BJ (cell line): ENCODE results near the gene ABCC4. TPM values are rescaled to one million over a fixed set of nuclear protein-coding genes. Genes with fewer than 3 reads are reported as not detected.

ENCODE experiments used
- CTCF ChIA-PET: fragments of 350-600 bp; formaldehyde crosslinking; extraction: SDS; loops from one replicate; lab custom pipeline; 2021; ENCODE audit warnings: antibody characterized with exemption, inconsistent platforms; lab: Yijun Ruan, JAX
- POLR2A ChIA-PET: fragments of 300-600 bp; sonication (Branson Sonifier 250); formaldehyde crosslinking; extraction: SDS; loops from one replicate; lab custom pipeline; 2021; ENCODE audit warnings: antibody characterized with exemption; lab: Charles Lee
- DNase-seq: peaks from one replicate; pipeline ENCODE4 v3.0.0-alpha.2; 2011; ENCODE audit warnings: low read depth
- H3K27me3 ChIP-seq: 2 replicates; pipeline ENCODE4 v1.6.0; 2011; ENCODE audit warnings: low read length; ENCODE audit not compliant: control insufficient read depth, insufficient read depth
- H3K36me3 ChIP-seq: 2 replicates; pipeline ENCODE4 v1.5.1; 2011; ENCODE audit warnings: low read length; ENCODE audit not compliant: control insufficient read depth, insufficient read depth
- H3K4me3 ChIP-seq: 2 replicates; pipeline ENCODE4 v1.5.1; 2011; ENCODE audit warnings: low read depth, mild to moderate bottlenecking, control low read depth, low read length
- polyA plus RNA-seq: library from polyadenylated mRNA; depleted of rRNA; stranded (reverse); fragments of >200 nt; gene quantifications from 2 replicates; pipeline ENCODE4 v1.2.3, GENCODE V29; 2011
- TF ChIP-seq, protein P1 (sequence below): IDR thresholded peaks from 2 replicates; pipeline ENCODE4 v1.5.1; 2011; ENCODE audit warnings: low read depth, mild to moderate bottlenecking, control low read depth, inconsistent platforms, low read length, moderate library complexity; ENCODE audit not compliant: insufficient read depth

The ABCC4 gene
- polyA plus RNA-seq, 1 experiment: 11.2 TPM

GRCh38 chr13:95023405-95023804 lies 277.8 kb downstream of the ABCC4 start:
- DNase-seq: no peak
- H3K36me3 ChIP-seq: no peaks in the 10 kb centered on the region
- CTCF ChIA-PET: interaction anchor here (0.7 to 1.4 kb wide), 2 partner anchors 8 to 347 kb away, joined by 3 read pairs; no protein-coding TSS in a partner anchor
- TF ChIP-seq, protein P1, sequence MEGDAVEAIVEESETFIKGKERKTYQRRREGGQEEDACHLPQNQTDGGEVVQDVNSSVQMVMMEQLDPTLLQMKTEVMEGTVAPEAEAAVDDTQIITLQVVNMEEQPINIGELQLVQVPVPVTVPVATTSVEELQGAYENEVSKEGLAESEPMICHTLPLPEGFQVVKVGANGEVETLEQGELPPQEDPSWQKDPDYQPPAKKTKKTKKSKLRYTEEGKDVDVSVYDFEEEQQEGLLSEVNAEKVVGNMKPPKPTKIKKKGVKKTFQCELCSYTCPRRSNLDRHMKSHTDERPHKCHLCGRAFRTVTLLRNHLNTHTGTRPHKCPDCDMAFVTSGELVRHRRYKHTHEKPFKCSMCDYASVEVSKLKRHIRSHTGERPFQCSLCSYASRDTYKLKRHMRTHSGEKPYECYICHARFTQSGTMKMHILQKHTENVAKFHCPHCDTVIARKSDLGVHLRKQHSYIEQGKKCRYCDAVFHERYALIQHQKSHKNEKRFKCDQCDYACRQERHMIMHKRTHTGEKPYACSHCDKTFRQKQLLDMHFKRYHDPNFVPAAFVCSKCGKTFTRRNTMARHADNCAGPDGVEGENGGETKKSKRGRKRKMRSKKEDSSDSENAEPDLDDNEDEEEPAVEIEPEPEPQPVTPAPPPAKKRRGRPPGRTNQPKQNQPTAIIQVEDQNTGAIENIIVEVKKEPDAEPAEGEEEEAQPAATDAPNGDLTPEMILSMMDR: no peak
- no peaks in the 10 kb centered on the region for H3K27me3 ChIP-seq
- no peak overlapping the region for H3K4me3 ChIP-seq
- POLR2A ChIA-PET: no interaction called here

DNA sequence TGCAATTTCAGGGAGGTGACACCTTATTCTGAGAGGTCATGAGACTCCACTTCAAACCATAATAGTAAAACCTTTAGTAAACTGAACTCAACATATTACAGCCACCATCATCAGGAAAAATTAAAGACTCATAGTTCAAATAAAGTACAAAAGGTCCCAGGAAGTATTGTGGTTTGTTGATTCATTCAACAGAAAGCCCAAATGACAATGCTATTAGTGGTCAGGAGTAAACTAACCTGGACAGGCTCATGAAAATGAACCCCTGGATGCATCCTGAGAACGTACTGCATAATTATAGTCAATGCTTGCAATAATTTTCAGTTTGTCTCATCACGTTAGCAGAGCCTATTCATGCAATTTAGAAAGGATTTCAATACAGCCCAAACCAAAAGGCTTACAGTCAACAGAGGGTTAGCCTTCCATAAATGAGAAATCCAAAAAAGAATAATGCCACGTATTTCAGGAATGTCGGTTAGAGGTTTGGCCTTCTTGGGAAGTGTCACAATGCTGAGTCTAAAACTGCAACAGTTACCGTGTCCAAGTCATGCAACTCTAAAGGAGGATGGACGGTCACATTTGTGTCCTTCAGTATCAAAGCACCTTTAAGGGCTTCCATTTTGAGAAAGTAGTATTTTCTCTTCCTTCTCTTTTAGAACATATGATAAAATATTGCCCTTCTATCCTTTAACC lies 280.8 kb downstream of the ABCC4 start:
- TF ChIP-seq, protein P1: no peak
- Histone ChIP-seq H3K36me3 (no peaks in the 10 kb centered on the region), H3K27me3 (no peaks in the 10 kb centered on the region), H3K4me3 (no peak overlapping the region)
- POLR2A ChIA-PET: no interaction called here
- CTCF ChIA-PET: no interaction called here
- no peak for DNase-seq

DNA sequence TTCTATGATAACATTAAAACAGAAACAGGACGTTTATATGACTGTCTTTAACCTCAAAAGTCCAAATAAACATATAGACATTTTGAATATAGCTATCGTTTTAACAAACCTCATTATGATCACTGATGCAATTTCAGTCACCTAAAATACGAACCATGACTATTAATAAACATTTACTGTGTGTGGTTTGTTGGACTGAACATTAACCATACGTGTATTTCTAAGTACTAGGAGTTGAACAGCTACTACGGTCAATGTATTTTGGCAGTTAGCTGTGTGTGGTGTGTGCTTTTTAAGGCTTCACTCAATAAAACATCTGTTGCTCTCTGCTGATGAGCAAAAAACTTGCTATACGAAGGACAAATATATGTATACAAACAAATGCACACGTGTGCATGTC lies 281.4 kb downstream of the ABCC4 start:
- ChIA-PET CTCF (no interaction called here), POLR2A (no interaction called here)
- no peaks in the 10 kb centered on the region for H3K36me3 ChIP-seq
- H3K27me3 ChIP-seq: no peaks in the 10 kb centered on the region
- TF ChIP-seq, protein P1: no peak
- no peak overlapping the region for H3K4me3 ChIP-seq
- no peak for DNase-seq

GRCh38 chr13:95007322-95007721 lies 293.9 kb downstream of the ABCC4 start:
- H3K36me3 ChIP-seq: no peaks in the 10 kb centered on the region
- no peak overlapping the region for H3K4me3 ChIP-seq
- TF ChIP-seq, protein P1: no peak
- H3K27me3 ChIP-seq: no peaks in the 10 kb centered on the region
- no peak for DNase-seq
- ChIA-PET POLR2A (no interaction called here), CTCF (interaction anchor here (1.5 kb wide), 1 partner anchor 17 kb away, joined by 4 read pairs; no protein-coding TSS in a partner anchor)

DNA sequence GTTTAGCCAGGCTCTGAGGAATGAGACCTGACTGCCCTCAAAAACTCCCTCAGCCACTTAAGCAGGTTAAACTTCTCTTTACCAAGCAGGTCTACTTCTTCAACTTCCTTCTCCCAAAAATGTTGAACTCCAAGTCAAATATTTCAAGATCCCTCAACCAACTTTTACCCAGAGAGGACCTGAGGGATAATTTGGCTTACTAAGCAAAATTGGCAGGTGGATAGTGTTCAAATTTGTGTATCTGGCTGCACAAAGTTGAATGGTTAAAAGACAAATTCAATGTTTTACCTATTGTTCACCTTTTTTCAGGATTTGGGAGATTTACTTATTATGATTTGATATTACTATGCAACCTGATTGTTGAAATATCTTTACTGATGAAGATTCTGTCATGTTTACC lies 296.0 kb downstream of the ABCC4 start:
- H3K36me3 ChIP-seq: no peaks in the 10 kb centered on the region
- DNase-seq: no peak
- H3K4me3 ChIP-seq: no peak overlapping the region
- ChIA-PET POLR2A (no interaction called here), CTCF (no interaction called here)
- H3K27me3 ChIP-seq: no peaks in the 10 kb centered on the region
- TF ChIP-seq, protein P1: no peak
